Activated CD8-positive, alpha-beta memory T cell treated with anti-CD3 and anti-CD28 coated beads for 36 hours (primary cell): Measurements from ENCODE around the gene ZNF24. TPM values are rescaled to one million over a fixed set of nuclear protein-coding genes. Genes with fewer than 3 reads are reported as not detected.

Experiments used
- CTCF ChIA-PET: fragments of 350-600 bp; sonication (Branson Sonifier 250); formaldehyde crosslinking; loops from one replicate; lab custom pipeline; 2021; ENCODE audit warnings: antibody characterized with exemption; lab: Charles Lee
- POLR2A ChIA-PET: fragments of 350-600 bp; sonication (Branson Sonifier 250); formaldehyde crosslinking; loops from one replicate; lab custom pipeline; 2021; ENCODE audit warnings: antibody characterized with exemption; lab: Charles Lee
- total RNA-seq, 2 experiments: library from RNA; stranded (reverse); gene quantifications; one replicate each; pipeline ENCODE4 v1.2.3, GENCODE V29; 2021

The ZNF24 gene
- total RNA-seq, 2 experiments from 2014 or later: 47.7 to 48.8 TPM

DNA sequence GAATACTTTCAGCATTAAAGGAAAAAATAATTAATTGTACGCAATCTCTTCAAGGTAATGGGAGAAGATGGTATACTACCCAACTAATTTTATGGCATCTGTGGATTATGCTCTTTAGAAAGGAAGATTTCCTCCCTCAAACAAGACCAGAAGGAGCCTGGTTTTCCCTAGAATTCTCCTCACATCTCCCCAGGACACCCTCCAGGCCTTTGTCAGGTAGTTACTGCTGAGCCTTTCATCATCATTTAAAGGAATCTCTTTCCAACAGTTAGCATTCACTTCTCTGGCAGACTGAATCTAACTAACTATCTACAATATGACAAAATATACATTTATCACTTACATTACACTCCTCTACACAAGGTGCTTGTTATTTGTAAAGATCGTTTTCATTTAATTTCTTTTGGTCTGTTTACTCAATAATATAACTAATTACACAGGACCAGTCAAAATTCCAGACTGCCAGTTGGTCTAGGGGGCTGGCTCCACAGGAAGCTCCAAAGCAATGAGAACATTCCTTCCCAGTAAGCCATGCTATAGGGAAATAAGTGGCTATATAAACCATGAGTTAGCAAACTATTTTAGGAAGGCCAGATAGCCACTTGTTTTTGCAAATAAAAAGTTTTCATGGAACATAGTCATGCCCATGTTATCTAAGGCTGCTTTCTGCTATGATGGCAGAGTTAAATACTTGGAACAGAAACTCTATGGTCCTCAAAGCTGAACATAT is 19.1 kb downstream of the ZNF24 start:
- ChIA-PET CTCF (interaction anchor here (0.6 kb wide), 1 partner anchor 78 kb away, joined by 3 read pairs; no protein-coding TSS in a partner anchor), POLR2A (no interaction called here)

DNA sequence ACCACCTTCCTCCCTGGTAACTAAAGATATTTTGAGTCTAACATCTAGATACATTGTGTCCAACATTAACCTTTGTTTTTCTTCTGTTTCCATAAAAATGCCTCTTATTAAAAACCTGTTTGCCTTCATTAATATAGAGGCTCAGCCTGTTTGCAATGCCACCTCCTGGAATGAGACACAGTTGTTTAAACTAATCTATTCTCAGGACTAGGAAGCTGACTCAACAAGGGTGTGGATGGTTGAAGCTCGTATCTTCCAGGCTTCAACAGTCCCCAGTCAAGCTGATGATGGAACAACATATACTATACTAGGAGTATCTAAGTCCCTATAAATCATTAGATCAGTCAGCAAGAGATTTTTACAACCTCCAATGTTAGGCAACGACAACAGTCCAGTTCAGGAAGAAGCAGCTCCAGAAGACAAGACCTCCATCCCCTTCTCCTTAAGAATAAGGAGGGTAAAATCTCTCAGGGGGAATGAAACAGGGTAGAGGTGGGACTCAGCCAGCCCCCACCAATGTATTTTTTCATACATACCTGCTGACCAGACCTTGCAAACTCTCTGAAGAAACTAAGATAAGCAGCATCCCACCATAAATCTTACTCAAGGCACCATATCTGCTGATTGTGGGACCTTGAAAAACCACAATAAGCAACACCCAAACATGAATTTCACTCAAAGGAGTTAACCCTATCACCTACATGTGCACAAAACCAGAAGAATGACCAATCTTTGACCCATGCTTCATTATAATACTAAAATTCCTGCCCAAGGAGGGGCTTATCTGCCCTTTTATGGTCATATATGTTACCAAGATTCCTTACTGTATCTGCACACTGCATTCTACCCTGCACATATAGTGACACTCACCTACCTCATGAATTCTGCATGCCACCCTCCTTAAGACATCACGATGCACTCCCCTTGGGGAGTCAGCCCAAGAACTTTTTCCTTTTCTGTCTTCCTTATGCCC is 21.4 kb downstream of the ZNF24 start:
- ChIA-PET POLR2A (no interaction called here), CTCF (no interaction called here)

DNA sequence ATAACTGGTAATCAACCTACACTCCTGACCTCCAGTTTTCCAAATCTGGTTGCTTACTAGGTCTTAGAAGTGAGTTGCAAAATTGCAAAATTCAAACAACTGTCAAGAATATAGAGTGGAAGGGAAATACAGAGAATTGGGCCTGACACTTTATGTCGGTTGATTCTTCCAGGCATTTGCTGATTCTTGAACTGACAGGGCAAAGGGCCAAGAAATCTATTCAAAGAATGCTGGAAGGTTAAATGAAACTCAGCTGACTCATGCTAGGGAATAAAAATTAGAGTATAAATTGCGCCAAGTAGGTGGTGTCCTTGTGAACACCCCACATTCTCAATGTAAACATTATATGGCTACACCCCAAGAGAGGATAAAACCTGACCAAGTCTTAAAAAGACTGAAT is 32.7 kb downstream of the ZNF24 start:
- POLR2A ChIA-PET: no interaction called here
- CTCF ChIA-PET: no interaction called here

DNA sequence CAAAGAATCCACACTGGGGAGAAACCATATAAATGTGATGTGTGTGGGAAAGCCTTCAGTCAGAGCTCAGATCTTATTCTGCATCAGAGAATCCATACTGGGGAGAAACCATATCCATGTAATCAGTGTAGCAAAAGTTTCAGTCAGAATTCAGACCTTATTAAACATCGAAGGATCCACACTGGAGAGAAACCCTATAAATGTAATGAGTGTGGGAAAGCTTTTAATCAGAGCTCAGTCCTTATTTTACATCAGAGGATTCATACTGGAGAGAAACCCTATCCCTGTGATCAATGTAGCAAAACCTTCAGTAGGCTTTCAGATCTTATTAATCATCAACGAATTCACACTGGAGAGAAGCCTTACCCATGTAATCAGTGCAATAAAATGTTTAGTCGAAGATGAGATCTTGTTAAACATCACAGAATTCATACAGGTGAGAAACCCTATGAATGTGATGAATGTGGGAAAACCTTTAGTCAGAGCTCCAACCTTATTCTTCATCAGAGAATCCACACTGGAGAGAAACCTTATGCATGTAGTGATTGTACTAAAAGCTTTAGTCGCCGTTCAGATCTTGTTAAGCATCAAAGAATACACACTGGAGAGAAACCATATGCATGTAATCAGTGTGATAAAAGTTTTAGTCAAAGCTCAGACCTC is 37.5 kb downstream of the ZNF24 start:
- ChIA-PET POLR2A (interaction anchor here (1.3 kb wide), 1 partner anchor 17 kb away, joined by 4 read pairs; the partner anchor contains the start of gene ZSCAN30), CTCF (no interaction called here)

DNA sequence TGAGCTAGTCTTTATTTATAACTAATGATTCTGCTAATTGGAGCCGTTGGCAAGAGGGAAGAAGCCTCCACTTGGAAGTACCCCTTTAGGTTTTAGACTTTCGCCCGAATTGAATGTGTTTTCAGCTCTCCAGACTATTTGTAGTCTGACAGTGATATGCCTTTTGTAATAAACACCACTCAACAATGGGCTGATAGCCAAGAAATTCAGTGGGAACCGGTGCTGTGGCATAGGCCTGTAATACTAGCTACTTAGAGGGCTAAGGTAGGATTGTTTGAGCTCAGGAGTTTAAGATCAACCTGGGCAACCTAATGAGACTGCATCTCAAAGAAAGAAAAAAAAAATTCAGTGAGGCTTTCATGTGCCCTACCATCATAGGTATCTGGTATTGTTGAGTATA is 40.6 kb downstream of the ZNF24 start:
- POLR2A ChIA-PET: no interaction called here
- CTCF ChIA-PET: no interaction called here

DNA sequence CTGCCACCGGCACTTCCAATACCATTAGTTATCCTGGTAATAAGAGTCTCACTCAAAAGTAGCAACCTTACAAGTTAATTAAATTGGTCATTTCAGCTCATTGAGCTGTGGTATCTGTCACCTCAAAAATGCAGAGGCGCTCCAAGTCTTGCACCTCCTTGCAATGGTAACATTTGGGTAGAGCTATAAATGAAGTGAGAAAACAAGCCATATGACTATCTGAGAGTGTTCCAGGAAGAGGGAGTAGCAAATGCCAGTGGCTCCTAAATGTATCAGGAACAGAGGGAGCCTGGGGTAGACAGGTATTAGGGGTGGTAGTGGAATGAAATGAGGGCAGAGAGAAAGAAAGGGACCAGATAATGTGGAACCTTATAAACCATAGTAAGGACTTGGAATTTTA is 48.2 kb downstream of the ZNF24 start:
- CTCF ChIA-PET: no interaction called here
- POLR2A ChIA-PET: no interaction called here

DNA sequence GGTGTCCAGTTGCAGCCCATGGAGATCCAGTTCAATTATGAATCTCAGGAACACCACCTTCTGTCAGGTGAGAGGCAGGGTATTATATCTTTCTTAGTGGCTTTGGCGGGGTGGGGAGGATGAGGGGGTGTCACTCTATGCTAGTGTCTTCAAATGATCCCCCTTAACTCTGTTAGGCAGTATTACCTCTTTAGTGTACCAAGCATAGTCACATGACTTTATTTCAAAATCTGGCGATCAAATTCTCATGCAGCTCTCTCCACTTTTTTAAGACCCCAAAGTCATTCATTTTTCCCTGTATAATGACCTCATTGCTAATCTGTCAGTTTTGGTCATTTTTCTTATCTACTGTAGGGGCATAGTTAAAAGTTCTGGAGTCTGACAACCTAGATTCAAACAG is 53.1 kb downstream of the ZNF24 start:
- POLR2A ChIA-PET: no interaction called here

DNA sequence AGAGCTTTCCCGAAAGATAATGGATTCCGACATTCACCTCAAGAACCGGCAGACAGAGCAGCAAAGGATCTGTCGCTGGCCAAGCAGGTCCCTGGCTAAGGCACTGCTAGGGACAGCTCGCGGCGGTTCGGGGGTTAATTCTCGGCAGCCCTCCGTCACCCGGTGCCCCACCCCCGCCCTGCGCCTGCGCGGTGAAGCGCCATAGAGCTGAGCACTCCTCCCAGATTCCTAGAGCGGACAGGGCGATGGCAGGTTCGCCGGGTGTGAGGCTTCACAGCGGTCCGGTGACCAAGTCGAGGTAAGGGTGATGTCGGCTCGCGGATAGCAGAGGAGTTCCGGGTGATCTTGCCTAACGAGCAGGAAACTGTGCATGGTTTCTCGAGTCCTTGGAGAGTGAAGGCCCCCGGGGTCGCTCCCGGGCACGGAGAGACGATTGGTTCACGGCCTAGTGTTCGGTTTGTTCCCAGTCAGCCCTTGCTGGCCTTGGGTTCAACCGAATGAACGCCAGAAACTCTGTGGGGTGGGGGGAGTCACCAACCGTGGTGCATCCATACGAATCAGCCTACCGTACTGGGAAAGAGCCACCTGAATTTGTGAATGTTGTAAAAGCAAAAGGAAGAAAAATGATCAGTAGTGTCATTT is 54.0 kb downstream of the ZNF24 start, which contains the start of gene ZSCAN30:
ZSCAN30 (minus strand) TSS at position 136 of the 642 bp plus-strand sequence. CDS start 25,877 bp downstream, outside the sequence.
- CTCF ChIA-PET: no interaction called here
- POLR2A ChIA-PET: interaction anchor here (0.6 to 1.8 kb wide), 6 partner anchors 17 to 54 kb away, joined by 3 to 7 read pairs (median 4); partner anchors contain the start of genes ZNF24 and ZNF397

More for the DNA sequence above, 53.1 kb downstream of the ZNF24 start:
- CTCF ChIA-PET: no interaction called here

DNA sequence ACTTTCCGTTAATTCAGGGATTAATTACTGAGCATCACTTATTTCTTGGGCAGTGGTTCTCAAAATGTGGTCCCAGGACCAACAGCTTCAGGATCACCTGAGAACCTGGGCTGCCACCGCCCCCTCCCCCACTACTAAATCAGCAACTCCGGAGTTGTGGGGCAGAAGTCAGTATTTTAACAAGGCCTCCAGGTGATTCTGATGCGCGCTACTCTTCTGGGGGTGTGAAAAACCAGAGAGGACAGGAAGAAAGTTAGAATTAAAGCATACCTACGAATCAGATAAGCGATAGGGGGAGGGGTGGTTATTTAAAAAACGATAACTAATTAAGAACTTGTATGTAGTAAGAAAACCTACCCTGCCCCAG is 54.5 kb downstream of the ZNF24 start:
- CTCF ChIA-PET: no interaction called here
- POLR2A ChIA-PET: interaction anchor here (1.1 to 1.8 kb wide), 4 partner anchors 17 to 55 kb away, joined by 3 to 7 read pairs (median 5); partner anchors contain the start of genes ZNF24 and ZNF397

DNA sequence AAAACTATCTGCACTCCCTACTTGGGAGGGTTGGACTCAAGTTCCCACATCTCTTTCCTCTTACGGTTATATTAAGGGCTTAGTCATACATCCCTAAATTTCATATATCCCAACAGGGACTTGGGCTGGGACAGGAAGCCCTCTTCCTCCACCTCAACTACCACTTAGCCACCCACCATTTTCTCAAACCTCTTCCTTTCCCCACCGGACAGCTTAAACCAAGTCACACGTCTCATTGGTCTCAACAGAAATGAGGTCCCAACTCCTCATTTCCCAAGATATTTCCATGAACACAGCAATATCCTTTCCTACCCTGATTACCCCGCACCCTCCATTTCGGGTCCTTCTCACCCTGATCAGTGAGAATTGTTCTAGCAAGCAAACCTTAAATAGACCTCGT is 54.9 kb downstream of the ZNF24 start:
- POLR2A ChIA-PET: interaction anchor here (1.1 to 1.8 kb wide), 4 partner anchors 17 to 55 kb away, joined by 3 to 7 read pairs (median 5); partner anchors contain the start of gene ZNF24
- CTCF ChIA-PET: no interaction called here

DNA sequence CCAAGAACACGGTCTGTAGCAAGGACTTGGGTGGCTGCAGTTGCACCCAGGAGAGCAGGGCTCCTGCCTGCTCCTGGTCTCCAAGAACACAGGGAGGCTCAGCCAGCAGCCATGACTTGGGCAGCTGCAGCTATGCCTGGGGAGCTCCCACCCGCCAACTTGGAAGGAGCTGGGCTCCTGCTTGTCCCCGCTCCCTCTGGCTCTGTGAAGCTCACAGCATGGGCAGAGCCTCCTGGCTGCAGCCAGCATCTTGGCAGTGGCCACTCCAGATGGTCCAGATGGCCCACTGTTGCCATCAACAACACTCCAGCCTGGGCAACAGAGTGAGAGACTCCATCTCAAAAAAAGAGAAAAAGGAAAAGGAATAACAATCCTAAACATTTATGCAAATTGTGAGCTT is 59.4 kb downstream of the ZNF24 start:
- CTCF ChIA-PET: no interaction called here
- POLR2A ChIA-PET: no interaction called here

DNA sequence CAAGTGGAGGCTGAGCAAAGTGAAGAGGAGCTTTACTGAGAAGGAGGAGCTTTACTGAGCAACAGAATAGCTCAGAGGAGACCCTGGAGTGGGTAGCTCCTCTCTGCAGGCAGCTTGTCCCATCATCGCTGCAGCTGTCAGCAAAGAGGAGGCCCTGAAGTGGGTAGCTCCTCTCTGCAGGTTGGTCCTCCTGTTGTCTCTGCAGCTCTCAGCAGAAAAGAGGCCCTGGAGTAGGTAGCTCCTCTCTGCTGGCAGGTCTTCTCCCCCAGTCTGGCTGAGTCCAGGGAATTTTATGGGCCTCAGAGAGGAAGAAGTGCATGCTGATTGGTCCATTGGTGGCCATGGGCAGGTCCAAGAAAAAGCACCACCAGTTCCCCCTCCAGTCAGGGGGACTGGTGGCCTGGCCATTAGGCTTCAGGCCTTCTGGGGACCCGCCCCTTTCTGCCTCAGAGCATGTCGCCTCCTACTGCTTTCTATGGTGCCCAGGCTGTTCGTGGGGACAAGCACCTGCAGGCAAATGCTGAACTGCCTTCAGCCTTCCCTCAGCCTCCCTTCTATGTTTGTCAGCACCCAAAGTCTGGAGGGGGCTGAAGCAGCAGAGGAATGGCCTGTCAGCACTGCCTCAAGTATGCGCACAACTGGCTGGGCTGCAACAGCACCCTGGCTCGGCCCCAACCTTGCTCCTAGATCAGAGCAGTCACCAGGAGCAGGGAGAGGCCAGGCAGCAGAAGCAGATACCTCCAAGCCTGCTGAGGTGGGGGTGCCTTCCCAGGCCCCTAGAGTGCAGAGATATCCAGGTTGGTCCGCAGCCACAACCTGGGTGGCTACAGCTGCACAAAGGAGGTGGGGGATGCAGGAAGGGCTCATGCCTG is 60.1 kb downstream of the ZNF24 start:
- CTCF ChIA-PET: no interaction called here
- POLR2A ChIA-PET: no interaction called here

DNA sequence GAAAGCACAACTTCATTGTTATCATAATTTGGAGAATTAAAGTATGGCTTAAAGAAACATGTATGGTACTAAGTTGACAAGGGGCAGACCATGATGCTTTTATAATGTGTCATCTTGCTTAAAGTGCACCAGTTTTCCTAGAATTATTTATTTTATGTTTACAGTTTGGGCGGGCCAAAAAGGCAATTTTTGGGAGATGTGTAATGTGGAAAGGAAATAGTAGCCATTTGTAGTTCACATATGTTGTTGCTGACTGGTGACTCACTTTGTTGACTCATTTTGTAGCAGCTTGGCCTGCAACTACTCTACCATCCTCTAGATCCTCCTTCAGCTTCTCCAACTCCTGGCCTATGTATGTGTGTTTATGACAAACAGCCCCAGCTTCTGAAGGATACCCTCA is 61.9 kb downstream of the ZNF24 start:
- ChIA-PET CTCF (no interaction called here), POLR2A (no interaction called here)

Other genes with a start within 250 kb of the ZNF24 start
- gene ZNF397, start 103.4 kb downstream of the ZNF24 start, total RNA-seq: 10 to 100 TPM; 16.1 to 17.3 TPM
- 10 to 100 TPM; 11.3 to 13.1 TPM for gene ZSCAN30, start 54.2 kb downstream of the ZNF24 start, total RNA-seq
- gene ZNF396, start 32.9 kb upstream of the ZNF24 start, total RNA-seq: 1 to 10 TPM in 1 of 2 experiments, under 1 TPM in 1; 0.99 to 1.1 TPM
- 10 to 100 TPM; 29.3 to 32.7 TPM for gene INO80C, start 153.5 kb upstream of the ZNF24 start, total RNA-seq
- gene GALNT1, start 237.3 kb upstream of the ZNF24 start, total RNA-seq: 10 to 100 TPM; 52.5 to 53.4 TPM